ENCODE data around the gene PYGO2.
A peak's percentile ranks its signal among the peaks of the same experiment; 100 is the strongest.
"Not testable (repeated sequence)": the region's sequence is repeated elsewhere in the genome, so short reads cannot be mapped to it uniquely, and the experiment has no call there.

PYGO2 gene

DNA sequence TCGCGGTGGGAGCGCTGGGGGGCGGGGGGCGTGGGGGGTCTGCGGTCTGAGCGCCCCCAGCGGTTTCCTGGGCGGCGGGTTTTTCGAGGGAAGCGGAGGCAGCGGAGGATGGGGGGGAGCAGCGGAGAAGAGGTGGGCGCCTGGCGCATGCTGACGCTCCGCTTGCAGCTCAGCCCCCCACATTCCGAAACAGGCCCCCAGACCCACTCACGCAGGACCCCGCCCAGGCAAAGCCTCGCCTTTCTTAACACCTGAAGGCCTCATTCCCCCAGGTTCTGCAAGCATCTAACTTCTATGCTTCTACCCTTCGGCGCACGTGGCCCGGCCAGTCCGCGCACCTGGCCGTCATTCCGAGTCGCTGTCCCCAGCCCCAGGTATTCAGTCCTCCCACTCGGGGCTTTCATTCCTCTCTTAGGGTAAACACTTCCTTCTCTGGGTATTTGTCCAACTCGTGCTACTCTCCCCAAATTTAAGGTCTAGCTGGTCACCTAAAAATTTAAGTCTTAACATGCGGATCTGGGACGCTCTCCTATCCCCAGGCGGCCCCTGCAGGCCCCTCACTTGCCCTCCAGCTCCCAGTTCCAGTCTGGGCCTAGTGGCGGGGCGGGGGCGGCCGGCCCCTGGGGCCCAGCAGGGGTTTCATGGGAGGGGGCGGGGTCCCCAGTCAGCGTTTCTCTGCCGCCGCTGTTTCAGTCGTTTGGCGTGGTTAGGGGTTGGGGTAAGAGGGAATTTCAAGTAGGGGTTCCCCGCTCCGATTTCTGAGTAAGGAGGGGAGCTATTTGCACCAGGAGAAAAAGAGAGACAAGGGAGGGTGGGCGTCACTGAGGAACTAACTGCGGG, 38.2 kb upstream of the PYGO2 start:
- no peak for DNase-seq

DNA sequence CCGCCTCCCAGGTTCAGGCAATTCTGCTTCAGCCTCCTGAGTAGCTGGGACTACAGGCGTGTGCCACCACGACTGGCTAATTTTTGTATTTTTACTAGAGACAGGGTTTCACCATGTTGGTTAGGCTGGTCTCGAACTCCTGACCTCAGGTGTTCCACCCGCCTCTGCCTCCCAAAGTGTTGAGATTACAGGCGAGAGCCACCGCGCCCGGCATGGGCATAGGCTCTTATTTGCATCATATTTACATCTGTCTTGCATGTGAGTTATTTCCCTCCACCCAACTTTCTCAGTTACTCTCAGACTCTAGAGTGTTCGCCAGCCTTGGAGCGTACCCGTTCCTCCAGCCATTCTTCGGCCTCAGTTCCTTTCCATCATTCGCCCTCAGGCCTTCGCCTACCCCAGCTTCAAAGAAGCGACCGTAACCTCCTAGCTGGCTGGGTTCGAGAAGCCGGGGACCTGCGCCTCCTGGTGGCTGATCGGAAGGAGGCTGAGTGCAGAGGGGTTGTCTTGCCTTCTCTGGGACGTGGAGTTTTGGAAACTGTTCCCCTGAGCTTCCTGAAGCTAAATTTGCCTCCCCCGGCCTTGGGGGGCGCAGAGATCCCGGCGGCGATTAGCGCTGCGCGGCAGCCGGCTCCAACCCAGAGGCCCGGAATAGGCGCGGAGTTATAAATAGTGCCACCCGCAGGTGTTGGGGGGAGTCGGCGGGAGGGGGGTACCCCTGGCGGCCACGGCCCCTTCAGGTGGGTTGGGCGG, 37.4 kb upstream of the PYGO2 start:
- no peak for DNase-seq

DNA sequence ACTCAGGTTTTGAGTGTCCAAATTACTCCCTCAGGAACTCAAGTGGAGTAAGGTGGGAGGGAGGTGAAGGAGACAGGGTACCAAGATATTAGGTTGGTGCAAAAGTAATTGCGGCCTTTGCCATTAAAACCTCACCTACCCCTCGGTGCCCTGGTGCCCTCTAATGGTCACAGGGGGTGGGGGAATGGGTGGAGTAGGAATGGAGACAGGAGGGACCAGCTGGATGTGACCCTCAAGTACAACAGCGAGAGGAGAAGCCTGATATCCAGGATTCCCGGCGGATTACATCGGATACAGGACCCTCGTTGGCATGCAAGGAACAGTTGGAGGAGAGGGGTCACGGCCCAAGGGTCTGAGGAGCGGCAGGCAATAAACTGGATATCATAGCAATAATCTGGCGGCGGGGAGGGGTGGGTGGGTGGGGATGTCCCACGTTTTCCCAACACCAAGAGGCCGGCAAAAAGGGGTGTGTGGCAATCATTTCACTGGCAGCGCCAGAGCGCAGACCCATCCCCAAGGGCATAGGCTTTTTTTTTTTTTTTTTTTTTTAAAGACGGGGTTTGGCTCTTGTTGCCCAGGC, 36.7 kb upstream of the PYGO2 start:
- DNase-seq: no peak

DNA sequence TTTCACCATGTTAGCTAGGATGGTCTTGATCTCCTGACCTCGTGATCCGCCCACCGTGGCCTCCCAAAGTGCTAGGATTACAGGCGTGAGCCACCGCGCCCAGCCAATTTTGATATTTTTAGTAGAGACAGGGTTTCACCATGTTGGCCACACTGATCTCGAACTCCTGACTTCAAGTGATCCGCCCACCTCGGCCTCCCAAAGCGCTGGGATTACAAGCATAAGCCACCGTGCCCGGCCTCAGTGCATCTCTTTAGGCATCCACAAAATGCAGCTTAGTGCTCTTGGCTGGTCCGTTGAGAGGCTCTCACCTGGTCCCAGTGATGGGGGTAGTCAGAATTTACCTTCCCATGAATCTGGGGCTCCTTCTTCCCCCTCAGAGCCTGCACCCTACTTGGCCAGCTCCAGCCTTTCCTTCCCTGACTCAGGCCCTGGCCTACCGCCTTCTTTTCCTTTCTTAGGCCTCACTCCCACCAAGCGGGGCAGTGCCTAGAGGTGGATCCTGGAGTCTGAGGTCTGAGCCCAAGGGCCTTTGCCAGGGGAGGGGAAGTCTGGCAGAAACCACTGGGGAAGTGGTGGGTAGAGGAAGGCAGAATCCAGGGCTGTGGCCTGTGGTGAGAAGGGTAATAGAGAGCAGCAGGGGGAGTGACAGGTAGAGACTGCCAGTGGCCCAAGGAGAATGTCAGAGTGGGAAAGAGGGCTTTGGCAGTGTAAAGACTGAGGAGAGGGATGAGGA, 35.6 kb upstream of the PYGO2 start:
- no peak for DNase-seq

DNA sequence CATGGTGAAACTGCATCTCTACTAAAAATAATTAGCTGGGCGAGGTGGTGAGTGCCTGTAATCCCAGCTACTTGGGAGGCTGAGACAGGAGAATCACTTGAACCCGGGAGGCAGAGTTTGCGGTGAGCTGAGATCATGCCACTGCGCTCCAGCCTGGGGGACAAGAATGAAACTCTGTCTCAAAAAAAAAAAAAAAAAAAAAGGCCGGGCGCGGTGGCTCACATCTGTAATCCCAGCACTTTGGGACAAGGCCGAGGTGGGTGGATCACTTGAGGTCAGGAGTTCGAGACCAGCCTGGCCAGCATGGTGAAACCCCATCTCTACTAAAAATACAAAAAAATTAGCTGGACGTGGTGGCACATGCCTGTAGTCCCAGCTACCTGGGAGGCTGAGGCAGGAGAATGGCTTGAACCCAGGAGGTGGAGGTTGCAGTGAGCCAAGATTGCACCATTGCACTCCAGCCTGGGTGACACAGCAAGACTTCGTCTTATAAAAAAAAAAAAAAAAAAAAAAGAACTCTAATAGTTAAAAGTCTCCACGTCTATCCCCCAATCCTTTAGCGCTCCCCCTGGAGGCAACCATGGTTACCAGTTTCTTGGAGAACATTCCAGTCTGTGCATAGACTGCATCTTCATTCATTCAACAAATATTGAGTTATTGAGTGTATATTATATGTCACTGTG, 33.9 kb upstream of the PYGO2 start:
- DNase-seq: not testable (repeated sequence)

DNA sequence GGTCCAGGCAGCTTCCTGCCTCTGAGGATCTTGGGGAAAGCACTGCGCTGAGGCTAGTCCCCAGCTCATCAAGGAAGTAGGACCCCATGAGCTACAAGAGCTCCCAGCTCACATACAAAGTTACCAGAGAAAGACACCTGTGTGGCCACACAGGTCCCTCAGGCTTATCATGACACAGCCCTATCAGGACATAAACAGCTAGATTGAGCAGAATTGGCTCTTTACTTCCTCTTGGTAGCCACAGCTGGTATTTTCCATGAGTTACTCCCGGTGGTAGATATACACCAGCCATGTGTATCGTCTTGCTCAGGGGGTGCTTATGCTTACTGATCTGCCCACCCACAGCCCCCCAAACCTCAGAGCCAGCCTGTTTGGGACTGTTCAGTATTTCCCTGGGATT, 33.0 kb upstream of the PYGO2 start:
- no peak for DNase-seq

DNA sequence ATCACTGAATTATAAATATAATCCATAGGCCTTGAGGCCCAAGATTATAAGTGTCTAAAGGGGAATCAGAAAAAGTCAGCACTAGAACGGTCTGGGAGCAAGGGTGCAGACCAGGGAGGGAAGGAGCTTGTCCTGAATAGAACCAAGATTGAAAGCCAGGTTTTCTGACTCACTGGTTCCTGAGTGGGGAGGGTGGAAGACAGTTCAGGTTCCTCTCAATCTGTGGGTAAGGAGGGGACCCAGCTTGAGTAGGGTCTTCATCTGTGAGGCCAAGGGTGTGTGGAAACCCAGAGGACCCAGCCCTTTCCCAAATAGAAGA, 32.6 kb upstream of the PYGO2 start:
- no peak for DNase-seq

DNA sequence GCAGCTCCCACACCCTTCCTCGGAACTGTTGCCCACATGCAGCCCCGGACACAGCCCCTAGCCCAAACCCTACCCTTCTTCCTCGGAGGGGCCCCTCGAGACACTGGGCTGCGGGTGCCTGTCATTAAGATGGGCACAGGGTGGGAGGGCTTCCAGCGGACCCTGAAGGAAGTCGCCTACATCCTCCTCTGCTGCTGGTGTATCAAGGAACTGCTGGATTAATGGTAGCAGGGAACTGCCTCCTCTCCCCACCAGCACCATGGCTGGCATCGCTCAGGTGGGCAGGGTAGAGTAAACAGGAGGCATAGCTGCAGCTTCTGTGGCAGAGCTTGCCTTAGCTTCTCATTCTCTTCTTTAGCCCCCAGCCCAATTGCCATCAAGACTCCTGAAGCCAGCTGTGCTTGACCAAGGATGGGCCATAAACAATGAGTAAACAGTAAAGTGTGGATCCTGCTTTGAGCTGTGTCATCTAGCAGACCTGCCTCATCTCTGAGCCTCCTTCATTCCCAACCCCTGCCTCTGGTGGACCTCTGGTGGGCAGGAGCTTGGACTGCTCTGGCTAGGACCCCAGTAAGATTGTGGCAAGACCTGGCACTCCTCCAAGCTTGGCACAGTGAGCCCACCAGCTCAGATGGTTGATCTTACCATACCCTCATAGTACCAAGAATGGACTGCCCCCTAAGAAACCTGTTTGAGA, 32.1 kb upstream of the PYGO2 start, which contains the start of gene LENEP:
LENEP (plus strand) TSS at position 15 of the 697 bp plus-strand sequence; CDS start at position 37, 22 bp downstream.
- no peak for DNase-seq

DNA sequence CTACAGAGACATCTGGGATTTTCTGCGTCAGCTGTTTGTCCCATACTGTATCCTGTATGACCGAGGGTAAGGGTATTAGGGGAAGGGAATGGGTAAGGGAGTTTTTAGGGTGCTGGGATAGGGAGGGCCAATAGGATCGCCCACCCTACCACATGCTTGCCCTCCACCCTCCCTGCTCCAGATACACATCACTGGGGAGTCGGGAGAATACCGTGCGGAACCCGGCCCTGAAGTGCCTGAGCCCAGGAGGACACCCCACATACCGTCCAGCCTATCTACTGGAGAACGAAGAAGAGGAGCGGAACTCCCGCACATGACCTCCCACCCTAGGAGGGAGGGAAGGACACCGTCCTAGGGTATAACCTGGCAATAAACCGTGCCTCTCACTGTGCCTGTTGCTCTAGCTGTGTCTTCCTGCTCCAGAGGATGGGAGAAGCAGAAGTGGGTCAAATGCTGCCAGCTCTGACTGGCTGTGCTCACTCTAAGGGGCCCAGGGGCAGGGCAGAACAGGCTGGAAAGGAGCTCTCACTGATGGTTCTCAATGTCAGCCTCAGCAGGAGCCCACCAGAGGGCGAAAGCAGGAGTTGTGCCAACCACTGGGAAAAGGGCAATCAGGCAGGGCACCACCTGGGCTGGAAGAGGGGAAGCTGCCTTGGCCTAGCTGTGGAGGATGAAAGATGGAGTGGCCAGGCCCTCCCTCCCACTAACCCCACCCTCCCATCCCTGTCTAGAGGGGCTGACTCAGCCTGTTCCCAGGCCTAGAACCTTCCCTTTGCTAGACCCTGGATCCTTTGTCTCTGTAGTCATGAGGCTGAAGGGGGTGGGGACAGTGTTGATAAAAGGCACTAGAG, 31.4 kb upstream of the PYGO2 start:
- DNase-seq: no peak

DNA sequence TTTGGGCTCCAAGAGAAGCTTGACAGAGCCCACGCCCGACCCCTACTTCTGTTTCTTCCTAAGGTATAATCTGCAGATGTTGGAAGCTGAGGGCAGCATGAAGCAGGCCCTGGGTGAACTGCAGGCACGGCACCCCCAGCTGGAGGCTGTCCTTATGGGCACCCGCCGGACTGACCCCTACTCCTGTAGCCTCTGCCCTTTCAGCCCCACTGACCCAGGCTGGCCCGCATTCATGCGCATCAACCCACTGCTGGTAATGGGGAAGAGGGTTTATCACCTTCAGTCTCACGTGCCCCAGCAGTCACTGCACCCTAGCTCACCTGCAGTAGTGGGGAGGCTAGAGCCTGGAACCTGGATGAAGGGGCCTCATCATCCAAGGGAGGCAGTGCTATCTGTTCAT, 28.7 kb upstream of the PYGO2 start:
- no peak for DNase-seq

DNA sequence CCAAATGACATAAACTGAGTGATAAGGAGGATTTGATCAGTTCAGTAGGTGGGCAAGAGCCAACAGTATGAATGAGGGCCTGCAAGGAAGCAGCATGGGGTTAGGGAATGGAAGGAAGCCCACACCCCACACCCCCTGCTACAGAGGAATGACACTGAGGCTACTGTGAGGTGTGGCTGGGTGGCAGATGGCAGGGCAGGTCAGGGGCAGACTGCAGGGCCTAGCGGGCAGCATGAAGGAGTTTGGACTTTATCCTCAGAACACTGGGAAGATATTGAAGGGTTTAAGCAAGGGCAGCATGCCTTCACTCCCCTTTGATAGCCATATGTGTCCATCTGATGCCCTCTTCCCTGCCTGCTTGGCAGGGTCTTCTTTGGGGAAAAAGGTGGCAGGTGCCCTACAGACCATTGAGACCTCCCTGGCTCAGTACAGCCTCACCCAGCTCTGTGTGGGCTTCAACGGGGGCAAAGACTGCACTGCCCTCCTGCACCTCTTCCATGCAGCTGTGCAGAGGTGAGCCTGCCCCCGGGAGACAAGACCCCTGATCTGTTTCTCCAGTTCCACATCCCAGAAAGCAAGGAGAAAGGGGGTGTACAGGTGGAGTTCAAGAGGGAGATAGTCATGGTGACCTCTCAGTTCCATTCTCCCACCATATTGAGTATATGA, 27.7 kb upstream of the PYGO2 start:
- no peak for DNase-seq

DNA sequence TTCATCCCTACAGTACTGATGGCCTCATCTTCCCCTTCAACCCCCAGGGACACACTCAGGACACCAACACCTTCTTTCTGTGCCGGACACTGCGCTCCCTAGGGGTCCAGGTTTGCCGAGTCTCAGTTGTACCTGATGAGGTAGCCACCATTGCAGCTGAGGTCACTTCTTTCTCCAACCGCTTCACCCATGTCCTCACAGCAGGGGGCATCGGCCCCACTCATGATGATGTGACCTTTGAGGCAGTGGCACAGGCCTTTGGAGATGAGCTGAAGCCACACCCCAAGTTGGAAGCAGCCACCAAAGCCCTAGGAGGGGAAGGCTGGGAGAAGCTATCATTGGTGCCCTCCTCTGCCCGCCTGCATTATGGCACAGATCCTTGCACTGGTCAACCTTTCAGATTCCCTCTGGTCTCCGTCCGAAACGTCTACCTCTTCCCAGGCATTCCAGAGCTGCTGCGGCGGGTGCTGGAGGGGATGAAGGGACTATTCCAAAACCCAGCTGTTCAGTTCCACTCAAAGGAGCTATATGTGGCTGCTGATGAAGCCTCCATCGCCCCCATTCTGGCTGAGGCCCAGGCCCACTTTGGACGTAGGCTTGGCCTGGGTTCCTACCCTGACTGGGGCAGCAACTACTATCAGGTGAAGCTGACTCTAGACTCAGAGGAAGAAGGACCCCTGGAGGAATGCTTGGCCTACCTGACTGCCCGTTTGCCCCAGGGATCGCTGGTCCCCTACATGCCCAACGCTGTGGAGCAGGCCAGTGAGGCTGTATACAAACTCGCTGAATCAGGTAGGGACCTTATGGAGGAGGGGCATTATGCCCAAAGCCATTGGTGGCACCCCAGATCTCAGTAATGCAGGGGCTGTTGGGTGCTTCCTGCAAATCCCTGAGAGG, 26.7 kb upstream of the PYGO2 start:
- no peak for DNase-seq

DNA sequence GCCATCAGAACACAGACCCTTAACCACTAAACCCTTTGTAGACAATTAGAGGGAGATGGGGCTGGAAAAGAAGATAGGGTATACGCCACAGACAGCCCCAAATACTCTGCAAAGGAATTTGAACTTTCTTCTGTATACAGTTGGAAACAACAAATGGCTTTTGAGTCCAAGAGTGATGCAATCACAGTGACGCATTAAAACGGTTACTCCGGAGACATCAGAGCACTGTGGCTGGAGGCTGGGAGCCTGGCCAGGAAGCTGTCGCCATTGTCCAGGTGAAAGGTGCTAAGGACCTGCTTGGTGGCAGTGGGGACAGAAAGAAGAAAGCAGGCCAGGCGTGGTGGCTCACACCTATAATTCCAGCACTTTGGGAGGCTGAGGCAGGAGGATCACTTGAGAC, 25.7 kb upstream of the PYGO2 start:
- no peak for DNase-seq

DNA sequence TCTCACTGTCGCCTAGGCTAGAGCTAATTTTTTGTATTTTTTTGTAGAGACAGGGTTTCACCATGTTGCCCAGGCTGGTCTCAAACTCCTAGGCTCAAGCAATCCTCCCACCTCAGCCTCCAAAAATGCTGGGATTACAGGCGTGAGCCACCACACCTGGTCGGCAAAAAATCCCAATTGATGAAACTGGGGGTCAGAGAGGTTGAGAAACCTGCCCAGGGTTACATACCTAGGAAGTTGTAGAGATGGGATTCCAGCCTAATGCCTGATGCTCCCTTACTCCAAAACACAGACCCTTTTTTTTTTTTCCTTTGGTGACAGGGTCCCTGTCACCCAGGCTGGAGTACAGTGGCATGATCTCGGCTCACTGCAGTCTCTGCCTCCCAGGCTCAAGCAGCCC, 25.2 kb upstream of the PYGO2 start:
- DNase-seq: not testable (repeated sequence)

DNA sequence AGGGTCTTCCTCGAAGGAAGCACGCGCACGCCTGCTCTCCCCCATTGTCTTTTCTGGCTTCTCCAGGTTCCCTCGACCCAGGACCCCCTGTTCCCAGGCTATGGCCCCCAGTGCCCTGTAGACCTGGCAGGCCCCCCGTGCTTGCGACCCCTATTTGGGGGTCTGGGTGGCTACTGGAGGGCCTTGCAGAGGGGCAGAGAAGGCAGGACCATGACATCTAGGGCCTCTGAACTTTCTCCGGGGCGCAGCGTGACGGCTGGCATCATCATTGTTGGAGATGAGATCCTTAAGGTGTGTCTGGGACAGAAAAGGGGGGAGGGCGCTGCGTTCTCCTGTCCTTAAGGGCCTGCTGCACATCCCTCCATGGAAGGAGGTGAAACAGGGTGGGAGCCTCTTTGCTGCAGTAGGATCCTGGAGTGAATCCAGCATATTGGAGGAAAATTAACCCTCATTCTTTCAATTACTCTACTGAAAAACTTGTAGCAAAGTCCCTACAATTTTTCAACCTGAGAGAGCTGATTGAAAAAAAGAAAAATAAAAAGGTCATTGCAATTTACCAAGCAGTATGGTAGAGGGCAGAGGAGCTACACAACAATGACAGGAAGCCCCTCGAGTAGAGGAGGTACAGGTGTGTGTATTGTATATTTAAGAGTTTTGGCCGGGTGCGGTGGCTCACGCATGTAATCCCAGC, 22.3 kb upstream of the PYGO2 start:
- no peak for DNase-seq

DNA sequence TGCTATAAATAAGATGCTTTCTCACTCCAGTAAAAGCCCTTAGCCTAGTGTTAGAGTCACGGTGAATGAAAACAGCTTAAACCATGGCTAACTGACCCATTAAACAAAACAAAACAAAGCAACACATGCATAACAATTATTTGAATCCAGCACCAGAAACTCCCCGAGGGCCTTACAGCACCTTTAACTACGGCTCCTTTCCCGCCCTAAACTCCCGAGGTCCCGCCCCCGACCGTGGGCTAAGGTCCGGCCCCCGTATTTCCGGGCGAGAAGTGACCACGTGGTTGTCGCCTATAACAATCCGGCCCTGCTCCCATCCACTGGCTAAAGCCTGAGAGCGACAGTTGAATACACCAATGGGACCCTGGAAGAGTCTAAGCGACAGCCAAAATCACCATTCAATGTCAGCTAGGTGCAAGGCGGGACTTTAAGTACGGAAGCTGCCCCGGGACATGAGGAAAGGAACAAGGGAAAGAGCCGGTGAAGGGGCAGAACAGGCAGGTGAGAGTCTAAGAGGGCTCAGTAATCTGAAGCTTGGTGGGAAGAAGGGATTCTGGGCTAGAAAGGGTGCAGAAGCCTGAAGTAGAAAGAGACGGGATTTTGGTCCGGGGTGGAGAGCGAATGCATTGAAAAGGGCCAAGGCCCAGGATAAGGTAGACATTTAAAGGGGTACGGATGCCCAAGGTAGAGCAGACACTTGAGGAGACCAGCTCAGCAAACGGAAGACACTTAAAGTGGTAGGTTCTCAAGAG, 21.5 kb upstream of the PYGO2 start, which contains the start of gene FLAD1:
FLAD1 (plus strand) TSS at position 448 of the 752 bp plus-strand sequence. CDS start 351 bp downstream, outside the sequence.
- peak; percentile 98 for DNase-seq

DNA sequence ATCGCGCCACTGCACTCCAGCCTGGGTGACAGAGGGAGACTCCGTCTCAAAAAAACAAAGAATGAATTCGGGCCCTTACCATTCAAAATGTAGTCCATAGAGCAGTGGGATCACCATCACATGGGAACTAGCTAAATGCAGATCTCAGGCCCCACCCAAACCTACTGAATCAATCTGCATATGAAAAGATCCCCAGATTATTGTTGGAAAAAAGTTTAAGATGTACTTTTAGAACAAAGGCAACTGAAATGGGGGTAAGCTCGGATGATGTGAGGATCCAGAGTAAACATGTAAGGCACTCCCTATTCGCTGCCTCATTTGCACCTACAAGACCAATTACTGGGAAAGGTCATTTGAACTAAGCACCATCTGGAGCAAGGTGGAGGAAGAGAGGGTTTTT, 20.8 kb upstream of the PYGO2 start:
- DNase-seq: no peak

DNA sequence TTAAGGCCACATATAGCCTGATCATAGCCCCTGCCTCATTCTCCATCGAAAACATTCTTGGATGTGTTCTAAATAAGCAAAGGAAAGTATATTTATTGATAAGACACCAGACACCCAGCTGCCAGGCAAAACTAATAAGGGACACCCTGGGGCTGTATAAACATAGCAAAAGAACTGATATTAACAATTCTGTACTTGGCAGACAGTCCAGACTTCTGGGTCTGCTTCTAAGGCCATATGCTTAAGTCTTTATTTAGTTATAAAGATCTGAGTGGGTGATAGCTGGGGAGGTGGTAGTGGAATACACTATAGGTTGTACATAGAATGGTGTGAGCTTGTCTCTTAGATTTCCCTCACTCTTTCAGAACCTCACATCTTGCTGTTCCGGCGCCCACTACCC, 16.8 kb upstream of the PYGO2 start:
- no peak for DNase-seq
